GM13976 (cell line): ENCODE data around the gene ARMH4.

ENCODE experiments used
- DNase-seq: peaks from one replicate; pipeline ENCODE4 v3.0.0; 2012; ENCODE audit warnings: low spot score
- CTCF ChIP-seq: IDR thresholded peaks from 2 replicates; pipeline ENCODE4 v1.5.1; 2012; ENCODE audit warnings: borderline replicate concordance, mild to moderate bottlenecking; ENCODE audit not compliant: insufficient read depth; ENCODE audit errors: extremely low read depth, missing control alignments, control extremely low read depth
- in situ Hi-C: fragments of 300-500 bp; cut with MboI; formaldehyde crosslinking; loops from one replicate; pipeline ENCODE4 v1.12.0; 2022; ENCODE audit warnings: low sequenced_read_pairs, mixed read lengths, inconsistent platforms; ENCODE audit not compliant: unreplicated experiment

Gene ARMH4

GRCh38 chr14:58149196-58149595 is 2.8 kb downstream of the ARMH4 start:
- DNase-seq: no peak
- no peak for TF ChIP-seq CTCF
- in situ Hi-C loops: no loop called here

- TF ChIP-seq CTCF: no peak
- DNase-seq: no peak
- in situ Hi-C loops: no loop called here
Observed at GRCh38 chr14:58146399-58146798, 5.6 kb downstream of the ARMH4 start.

- DNase-seq: no peak
- TF ChIP-seq CTCF: no peak
- in situ Hi-C loops: no loop called here
Observed at GRCh38 chr14:58145936-58146335, 6.1 kb downstream of the ARMH4 start.

- TF ChIP-seq CTCF: no peak
- no peak for DNase-seq
- in situ Hi-C loops: no loop called here
Observed at GRCh38 chr14:58143106-58143505, 8.9 kb downstream of the ARMH4 start.

GRCh38 chr14:58141893-58142292 is 10.1 kb downstream of the ARMH4 start:
- DNase-seq: no peak
- no peak for TF ChIP-seq CTCF
- in situ Hi-C loops: no loop called here

GRCh38 chr14:58138714-58139482 is 13.1 kb downstream of the ARMH4 start:
- no peak for DNase-seq
- in situ Hi-C loops: no loop called here
- TF ChIP-seq CTCF: no peak
